Activated naive CD4-positive, alpha-beta T cell treated with anti-CD3 and anti-CD28 coated beads, Interleukin-2, amount 10 ng/mL, durations not matched to agents 7 days and 5 days (primary cell): ENCODE measurements around the gene AGMO.
"Not testable (repeated sequence)": the region's sequence is repeated elsewhere in the genome, so short reads cannot be mapped to it uniquely, and the experiment has no call there.

Source experiments
- CTCF ChIA-PET: fragments of 350-600 bp; sonication (Branson Sonifier 250); formaldehyde crosslinking; loops from one replicate; lab custom pipeline; 2021; ENCODE audit warnings: antibody characterized with exemption; lab: Charles Lee
- DNase-seq: peaks from one replicate; pipeline ENCODE4 v3.0.0-alpha.2; 2020
- H3K27ac Mint-ChIP-seq: one replicate; pipeline ENCODE4 v1.8.0; 2021; ENCODE audit warnings: mild to moderate bottlenecking, moderate library complexity, mixed read lengths
- H3K27me3 Mint-ChIP-seq: one replicate; pipeline ENCODE4 v1.8.0; 2021; ENCODE audit warnings: mild to moderate bottlenecking, mixed read lengths
- H3K36me3 Mint-ChIP-seq: one replicate; pipeline ENCODE4 v1.8.0; 2021; ENCODE audit warnings: mixed read lengths
- H3K4me1 Mint-ChIP-seq: one replicate; pipeline ENCODE4 v1.8.0; 2021; ENCODE audit warnings: mixed read lengths
- H3K4me3 Mint-ChIP-seq: one replicate; pipeline ENCODE4 v1.8.0; 2021; ENCODE audit warnings: mild to moderate bottlenecking, moderate library complexity, mixed read lengths
- H3K9me3 Mint-ChIP-seq: one replicate; pipeline ENCODE4 v1.8.0; 2021; ENCODE audit warnings: mixed read lengths

Gene AGMO

GRCh38 chr7:15306296-15306695 is 255.5 kb downstream of the AGMO start:
- DNase-seq, result no peak
- peaks cover 2% of the 10 kb centered on the region for H3K9me3 Mint-ChIP-seq
- no peak overlapping the region for H3K4me3 Mint-ChIP-seq
- no peak overlapping the region for H3K27ac Mint-ChIP-seq
- no peaks in the 10 kb centered on the region for H3K27me3 Mint-ChIP-seq
- H3K36me3 Mint-ChIP-seq, result no peaks in the 10 kb centered on the region
- no peaks in the 10 kb centered on the region for H3K4me1 Mint-ChIP-seq
- CTCF ChIA-PET, result interaction anchor here (0.7 kb wide), 1 partner anchor 48 kb away, joined by 3 read pairs; no protein-coding TSS in a partner anchor

- DNase-seq, result no peak
- Mint-ChIP-seq H3K9me3 (no peaks in the 10 kb centered on the region), H3K27me3 (no peaks in the 10 kb centered on the region), H3K4me3 (no peak overlapping the region), H3K27ac (no peak overlapping the region), H3K36me3 (no peaks in the 10 kb centered on the region), H3K4me1 (no peaks in the 10 kb centered on the region)
- CTCF ChIA-PET, result no interaction called here
Measured at GRCh38 chr7:15305002-15305600, 256.7 kb downstream of the AGMO start.

DNA sequence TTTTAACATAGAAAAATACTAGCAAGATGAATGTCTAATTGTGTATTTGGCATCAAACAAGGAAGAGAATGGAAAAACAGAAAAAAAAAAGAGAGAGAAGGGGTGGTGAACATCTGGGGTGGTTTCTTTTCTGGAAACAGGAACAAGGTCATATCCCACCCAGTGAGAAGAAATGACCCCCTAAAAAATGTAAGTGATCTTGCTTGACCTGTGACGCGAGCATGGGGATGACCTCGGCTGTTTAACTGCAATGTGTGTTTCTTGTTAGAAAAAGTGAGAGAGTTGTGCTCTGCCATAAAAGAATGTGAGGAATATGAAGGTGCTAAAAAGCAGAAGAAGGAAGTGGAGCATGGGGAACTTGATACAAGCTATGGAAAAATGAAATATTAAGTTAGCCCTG is 258.5 kb downstream of the AGMO start:
- H3K4me1 Mint-ChIP-seq, result no peaks in the 10 kb centered on the region
- H3K27ac Mint-ChIP-seq, result no peak overlapping the region
- no peak for DNase-seq
- H3K9me3 Mint-ChIP-seq, result peaks cover 5% of the 10 kb centered on the region
- H3K4me3 Mint-ChIP-seq, result no peak overlapping the region
- CTCF ChIA-PET, result interaction anchor here (0.9 to 1.4 kb wide), 2 partner anchors 21 to 418 kb away, joined by 3 to 5 read pairs; no protein-coding TSS in a partner anchor
- no peaks in the 10 kb centered on the region for H3K27me3 Mint-ChIP-seq
- H3K36me3 Mint-ChIP-seq, result no peaks in the 10 kb centered on the region

DNA sequence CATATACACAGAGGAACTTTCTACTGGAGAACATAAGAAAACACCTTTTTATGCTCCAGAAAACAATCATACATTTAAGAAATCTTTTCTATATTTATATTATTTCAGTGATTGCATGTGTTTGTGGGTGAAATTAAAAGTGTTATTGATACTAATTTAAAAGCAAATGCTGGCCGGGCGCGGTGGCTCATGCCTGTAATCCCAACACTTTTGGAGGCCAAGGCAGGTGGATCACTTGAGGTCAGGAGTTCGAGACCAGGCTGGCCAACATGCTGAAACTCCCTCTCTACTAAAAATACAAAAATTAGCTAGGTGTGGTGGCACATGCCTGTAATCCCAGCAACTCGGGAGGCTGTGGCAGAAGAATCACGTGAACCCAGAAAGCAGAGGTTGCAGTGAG is 260.8 kb downstream of the AGMO start:
- H3K4me3 Mint-ChIP-seq, H3K27me3 Mint-ChIP-seq, H3K4me1 Mint-ChIP-seq, CTCF ChIA-PET, H3K27ac Mint-ChIP-seq, DNase-seq, H3K36me3 Mint-ChIP-seq, H3K9me3 Mint-ChIP-seq: not testable (repeated sequence)

GRCh38 chr7:15292138-15292537 is 269.7 kb downstream of the AGMO start:
- Mint-ChIP-seq H3K27ac (no peak overlapping the region), H3K4me3 (no peak overlapping the region)

DNA sequence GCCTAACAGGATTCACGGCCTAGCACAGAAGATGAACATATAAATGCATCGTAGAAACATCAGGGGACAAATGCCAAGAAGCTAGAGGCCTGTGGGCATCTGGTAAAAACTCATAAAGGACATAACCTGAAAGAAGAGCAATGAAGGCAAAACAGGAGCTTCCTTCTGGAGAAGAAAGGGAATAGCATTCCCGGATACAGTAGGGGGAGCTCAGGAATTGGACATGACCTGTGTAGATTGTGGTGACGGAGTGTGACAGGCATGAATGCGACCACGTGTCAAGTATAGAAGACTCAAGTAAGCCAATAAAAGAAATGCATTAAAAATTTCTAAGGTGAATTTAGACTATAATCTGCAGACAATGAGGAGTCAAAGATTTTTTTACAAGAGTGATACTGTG is 270.1 kb downstream of the AGMO start:
- CTCF ChIA-PET, result no interaction called here
- H3K4me1 Mint-ChIP-seq, result no peaks in the 10 kb centered on the region
- H3K27me3 Mint-ChIP-seq, result no peaks in the 10 kb centered on the region
- no peak overlapping the region for H3K27ac Mint-ChIP-seq
- no peak for DNase-seq
- H3K4me3 Mint-ChIP-seq, result no peak overlapping the region
- peaks cover 4% of the 10 kb centered on the region for H3K9me3 Mint-ChIP-seq
- H3K36me3 Mint-ChIP-seq, result no peaks in the 10 kb centered on the region

More at GRCh38 chr7:15292138-15292537, 269.7 kb downstream of the AGMO start:
- Mint-ChIP-seq H3K36me3 (no peaks in the 10 kb centered on the region), H3K9me3 (peaks cover 4% of the 10 kb centered on the region), H3K27me3 (no peaks in the 10 kb centered on the region), H3K4me1 (no peaks in the 10 kb centered on the region)
- CTCF ChIA-PET, result no interaction called here
- no peak for DNase-seq

GRCh38 chr7:15288741-15289140 is 273.1 kb downstream of the AGMO start:
- CTCF ChIA-PET, result no interaction called here
- Mint-ChIP-seq H3K4me3 (no peak overlapping the region), H3K27ac (no peak overlapping the region), H3K4me1 (no peaks in the 10 kb centered on the region), H3K9me3 (peaks cover 4% of the 10 kb centered on the region), H3K27me3 (no peaks in the 10 kb centered on the region), H3K36me3 (no peaks in the 10 kb centered on the region)
- DNase-seq, result no peak

DNA sequence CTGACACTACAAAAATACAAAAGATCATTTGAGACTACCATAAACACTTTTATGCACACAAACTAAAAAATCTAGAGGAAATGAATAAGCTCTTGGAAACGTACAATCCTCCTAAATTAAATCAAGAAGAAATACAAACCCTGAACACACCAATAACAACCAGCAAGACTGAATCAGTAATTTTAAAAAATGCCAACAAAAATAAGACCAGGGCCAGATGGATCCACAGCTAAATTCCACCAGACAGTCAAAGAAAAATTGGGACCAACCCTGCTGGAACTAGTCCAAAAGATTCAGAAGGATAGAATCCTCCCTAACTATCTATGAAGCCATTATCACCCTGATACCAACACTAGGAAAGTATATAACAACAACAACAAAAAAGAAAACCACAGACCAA is 277.4 kb downstream of the AGMO start:
- no peaks in the 10 kb centered on the region for H3K36me3 Mint-ChIP-seq
- H3K4me3 Mint-ChIP-seq, result no peak overlapping the region
- H3K4me1 Mint-ChIP-seq, result no peaks in the 10 kb centered on the region
- DNase-seq, result no peak
- CTCF ChIA-PET, result no interaction called here
- no peaks in the 10 kb centered on the region for H3K27me3 Mint-ChIP-seq
- H3K27ac Mint-ChIP-seq, result no peak overlapping the region
- peaks cover 17% of the 10 kb centered on the region for H3K9me3 Mint-ChIP-seq

DNA sequence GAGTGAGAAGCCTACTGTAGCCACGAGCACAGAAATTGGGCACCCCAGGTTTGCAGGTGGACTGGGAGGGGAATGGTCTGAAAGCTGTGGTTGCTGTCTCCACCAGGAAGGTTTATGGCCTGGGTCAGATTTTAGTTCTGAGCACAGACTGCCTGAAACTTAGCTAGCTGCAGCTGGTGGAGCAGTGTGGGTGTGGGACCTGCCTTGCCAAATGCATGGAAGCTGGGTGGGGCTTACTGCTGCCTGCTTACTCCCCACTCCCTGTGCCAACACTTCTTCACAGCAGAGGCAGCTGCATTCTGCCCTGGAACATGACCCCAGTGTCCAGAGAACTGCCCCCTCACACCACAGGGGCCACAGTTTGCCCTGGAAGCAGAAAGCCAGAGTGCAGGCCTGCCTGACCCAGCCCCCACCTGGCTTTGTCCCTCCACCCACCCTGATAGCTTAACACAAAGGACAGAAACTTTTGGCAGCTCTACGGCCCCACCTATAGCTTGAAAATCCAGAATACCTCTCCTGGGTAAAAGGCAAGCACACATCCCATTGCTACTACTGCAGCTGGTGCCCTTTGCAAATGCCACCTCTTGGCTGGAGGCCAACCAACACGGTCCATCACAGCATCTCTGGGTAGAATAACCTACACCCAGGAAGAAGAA is 281.6 kb downstream of the AGMO start:
- Mint-ChIP-seq H3K4me1 (no peaks in the 10 kb centered on the region), H3K4me3 (no peak overlapping the region), H3K36me3 (no peaks in the 10 kb centered on the region), H3K27me3 (no peaks in the 10 kb centered on the region), H3K27ac (no peak overlapping the region), H3K9me3 (peaks cover 28% of the 10 kb centered on the region)
- no peak for DNase-seq
- CTCF ChIA-PET, result no interaction called here

DNA sequence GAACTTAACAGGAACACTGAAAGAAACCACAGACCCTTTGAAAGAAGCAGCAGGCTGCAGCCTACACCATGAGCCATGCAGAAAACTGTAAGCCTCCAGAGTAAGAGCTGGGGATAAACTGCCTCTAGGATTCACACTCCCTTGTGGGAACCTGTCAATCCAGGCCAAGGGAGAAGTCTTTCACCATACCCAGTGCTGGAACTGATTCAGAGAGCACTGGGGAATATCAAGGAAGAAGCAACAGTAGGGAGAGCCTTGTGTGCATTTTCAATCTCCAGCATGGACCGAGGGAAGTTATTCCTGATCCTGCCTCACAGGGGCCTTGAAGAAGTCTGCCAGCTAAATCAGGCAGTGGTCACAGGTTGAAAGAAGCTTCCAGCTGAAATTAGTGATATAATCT is 282.2 kb downstream of the AGMO start:
- Mint-ChIP-seq H3K9me3 (peaks cover 31% of the 10 kb centered on the region), H3K4me3 (no peak overlapping the region), H3K27ac (no peak overlapping the region), H3K36me3 (no peaks in the 10 kb centered on the region), H3K4me1 (no peaks in the 10 kb centered on the region), H3K27me3 (no peaks in the 10 kb centered on the region)
- CTCF ChIA-PET, result no interaction called here
- no peak for DNase-seq

GRCh38 chr7:15257689-15258088 is 304.1 kb downstream of the AGMO start:
- no peak overlapping the region for H3K27ac Mint-ChIP-seq
- H3K4me1 Mint-ChIP-seq, result no peaks in the 10 kb centered on the region
- CTCF ChIA-PET, result interaction anchor here (0.6 kb wide), 1 partner anchor 48 kb away, joined by 3 read pairs; no protein-coding TSS in a partner anchor
- H3K9me3 Mint-ChIP-seq, result peaks cover 26% of the 10 kb centered on the region
- H3K4me3 Mint-ChIP-seq, result no peak overlapping the region
- H3K27me3 Mint-ChIP-seq, result no peaks in the 10 kb centered on the region
- DNase-seq, result no peak
- H3K36me3 Mint-ChIP-seq, result no peaks in the 10 kb centered on the region

- Mint-ChIP-seq H3K9me3 (peaks cover 9% of the 10 kb centered on the region), H3K27ac (no peak overlapping the region), H3K36me3 (no peaks in the 10 kb centered on the region), H3K27me3 (no peaks in the 10 kb centered on the region), H3K4me3 (no peak overlapping the region), H3K4me1 (no peaks in the 10 kb centered on the region)
- DNase-seq, result no peak
- CTCF ChIA-PET, result no interaction called here
Measured at GRCh38 chr7:15252181-15252580, 309.6 kb downstream of the AGMO start.

DNA sequence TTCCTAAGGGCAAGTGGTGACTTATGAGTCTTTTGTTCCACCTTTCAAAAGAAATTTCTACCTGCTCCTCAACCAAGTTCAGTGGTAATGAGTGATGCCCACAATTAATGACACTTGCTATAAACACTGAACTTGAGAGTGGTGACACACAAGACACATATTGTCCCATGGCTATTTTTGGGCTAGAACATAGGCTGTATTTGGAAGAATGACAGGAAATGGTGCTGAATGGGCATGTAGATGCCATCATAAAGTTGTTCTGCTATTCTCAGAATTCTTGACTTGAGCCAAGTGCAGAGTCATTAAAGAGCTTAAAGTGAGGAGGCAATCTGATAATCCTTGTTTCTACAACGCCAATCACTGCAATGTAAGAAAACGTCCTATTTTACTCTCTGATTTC is 313.3 kb downstream of the AGMO start:
- Mint-ChIP-seq H3K4me3 (no peak overlapping the region), H3K36me3 (no peaks in the 10 kb centered on the region), H3K4me1 (no peaks in the 10 kb centered on the region), H3K9me3 (peaks cover 5% of the 10 kb centered on the region), H3K27ac (no peak overlapping the region), H3K27me3 (no peaks in the 10 kb centered on the region)
- CTCF ChIA-PET, result no interaction called here
- no peak for DNase-seq

GRCh38 chr7:15245831-15246230 is 316.0 kb downstream of the AGMO start:
- Mint-ChIP-seq H3K9me3 (peaks cover 6% of the 10 kb centered on the region), H3K4me3 (no peak overlapping the region), H3K36me3 (no peaks in the 10 kb centered on the region), H3K27ac (no peak overlapping the region), H3K27me3 (no peaks in the 10 kb centered on the region), H3K4me1 (no peaks in the 10 kb centered on the region)
- CTCF ChIA-PET, result no interaction called here
- no peak for DNase-seq

GRCh38 chr7:15239801-15240200 is 322.0 kb downstream of the AGMO start:
- H3K9me3 Mint-ChIP-seq, result peaks cover 1% of the 10 kb centered on the region
- CTCF ChIA-PET, result no interaction called here
- DNase-seq, result no peak
- no peaks in the 10 kb centered on the region for H3K36me3 Mint-ChIP-seq
- H3K27me3 Mint-ChIP-seq, result no peaks in the 10 kb centered on the region
- H3K4me3 Mint-ChIP-seq, result no peak overlapping the region
- no peaks in the 10 kb centered on the region for H3K4me1 Mint-ChIP-seq
- H3K27ac Mint-ChIP-seq, result no peak overlapping the region
